Endothelial cell of umbilical vein (primary cell): ENCODE data around the gene PEX16. TPM values are rescaled to one million over a fixed set of nuclear protein-coding genes. Genes with fewer than 3 reads are reported as not detected.

Source experiments
- polyA plus RNA-seq, 4 experiments: library from polyadenylated mRNA; depleted of rRNA in 3 of 4; stranded (reverse) in 3 of 4; unstranded in 1 of 4; fragments of >200 nt; gene quantifications; 2 replicates each; pipeline versions ENCODE4 v1.2.1 to v1.2.3, GENCODE V29; 2011 to 2012; ENCODE audit warnings: missing spikeins in 1 of 4
- total RNA-seq: library from RNA; stranded (reverse); gene quantifications from 2 replicates; pipeline ENCODE4 v1.2.3, GENCODE V29; 2021

The PEX16 gene
- total and polyA plus RNA-seq, 2 donors (not counting 3 experiments of a cell fraction or from before 2014, with no cell fraction given) = 27.4 to 32.2 TPM

Other genes starting within 250 kb of the PEX16 start
- 17.1 and 19.8 TPM in 2 replicates for gene SLC35C1, start 112.7 kb downstream of the PEX16 start, total RNA-seq
- gene SLC35C1, start 112.7 kb downstream of the PEX16 start, polyA plus RNA-seq = 8.5 and 10.5 TPM in 2 replicates
- gene CRY2, start 70.4 kb downstream of the PEX16 start, total RNA-seq = 8.8 and 11.7 TPM in 2 replicates
- gene CRY2, start 70.4 kb downstream of the PEX16 start, polyA plus RNA-seq = 7.1 and 7.7 TPM in 2 replicates
- 4.8 and 5.3 TPM in 2 replicates for gene MAPK8IP1, start 32.2 kb downstream of the PEX16 start, total RNA-seq
- gene MAPK8IP1, start 32.2 kb downstream of the PEX16 start, polyA plus RNA-seq = 4.1 and 6.8 TPM in 2 replicates
- 1.1 and 1.4 TPM in 2 replicates for gene FREY1, start 10.6 kb downstream of the PEX16 start, total RNA-seq
- gene FREY1, start 10.6 kb downstream of the PEX16 start, polyA plus RNA-seq = 0.53 and 0.84 TPM in 2 replicates
- not detected in 2 replicates for gene LARGE2, start 4.8 kb upstream of the PEX16 start, total RNA-seq
- gene LARGE2, start 4.8 kb upstream of the PEX16 start, polyA plus RNA-seq = 0.06 and 0.10 TPM in 2 replicates
- 26.9 and 30.5 TPM in 2 replicates for gene PHF21A, start 203.6 kb upstream of the PEX16 start, total RNA-seq
- gene PHF21A, start 203.6 kb upstream of the PEX16 start, polyA plus RNA-seq = 11.9 and 14.1 TPM in 2 replicates